Stimulated activated naive CD8-positive, alpha-beta T cell treated with anti-CD3 and anti-CD28 coated beads, Interleukin-15, Interleukin-2, amounts not matched to agents 100 ng/mL and 50 ng/mL, for 24 hours (primary cell): ENCODE measurements around the gene VEPH1.

Experiments
- H3K27ac Mint-ChIP-seq: one replicate; pipeline ENCODE4 v1.8.0; 2021; ENCODE audit warnings: mild to moderate bottlenecking, mixed read lengths
- H3K27me3 Mint-ChIP-seq: one replicate; pipeline ENCODE4 v1.8.0; 2021; ENCODE audit warnings: mixed read lengths
- H3K36me3 Mint-ChIP-seq: one replicate; pipeline ENCODE4 v1.8.0; 2021; ENCODE audit warnings: low read depth, mixed read lengths
- H3K4me1 Mint-ChIP-seq: one replicate; pipeline ENCODE4 v1.8.0; 2021; ENCODE audit warnings: low read depth, mixed read lengths
- H3K4me3 Mint-ChIP-seq: one replicate; pipeline ENCODE4 v1.8.0; 2021; ENCODE audit warnings: mild to moderate bottlenecking, mixed read lengths
- H3K9me3 Mint-ChIP-seq: one replicate; pipeline ENCODE4 v1.8.0; 2021; ENCODE audit warnings: mixed read lengths

VEPH1 gene

DNA sequence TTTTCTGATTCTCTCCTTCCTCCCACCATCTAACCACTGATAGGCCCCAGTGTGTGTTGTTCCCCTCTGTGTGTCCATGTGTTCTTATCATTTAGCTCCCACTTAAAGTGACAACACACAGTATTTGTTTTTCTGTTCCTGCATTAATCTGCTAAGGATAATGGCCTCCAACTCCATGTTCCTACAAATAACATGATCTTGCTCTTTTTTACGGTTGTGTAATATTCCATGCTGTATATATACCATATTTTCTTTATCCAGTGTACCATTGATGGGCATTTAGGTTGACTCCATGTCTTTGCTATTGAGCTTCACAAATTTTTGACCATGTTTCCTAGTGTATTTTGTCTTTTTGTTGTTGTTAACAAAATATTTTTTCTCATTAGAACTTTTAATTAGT, 30.6 kb downstream of the VEPH1 start:
- no peaks in the 10 kb centered on the region for H3K9me3 Mint-ChIP-seq
- H3K4me3 Mint-ChIP-seq, result no peak overlapping the region
- no peaks in the 10 kb centered on the region for H3K4me1 Mint-ChIP-seq
- no peaks in the 10 kb centered on the region for H3K27me3 Mint-ChIP-seq
- no peak overlapping the region for H3K27ac Mint-ChIP-seq
- no peaks in the 10 kb centered on the region for H3K36me3 Mint-ChIP-seq

DNA sequence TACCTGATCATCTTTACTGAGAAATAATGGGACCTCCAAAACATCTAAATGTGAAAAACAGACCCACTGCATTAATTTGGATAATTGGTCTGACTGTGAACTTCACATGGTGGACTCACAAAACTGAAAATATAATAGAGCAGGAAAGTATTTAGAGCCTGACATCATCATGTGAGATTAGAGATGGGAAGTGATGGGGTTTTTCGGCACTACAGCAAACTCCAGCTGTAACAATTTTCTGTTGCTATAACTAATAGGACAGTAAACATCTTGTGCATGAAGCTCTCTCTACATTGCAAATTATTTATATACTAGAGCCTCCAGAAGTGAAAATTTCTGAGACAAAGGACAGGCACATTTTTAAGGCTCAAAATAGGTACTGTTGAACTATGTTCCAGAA, 32.2 kb downstream of the VEPH1 start:
- H3K9me3 Mint-ChIP-seq, result no peaks in the 10 kb centered on the region
- H3K36me3 Mint-ChIP-seq, result no peaks in the 10 kb centered on the region
- no peaks in the 10 kb centered on the region for H3K27me3 Mint-ChIP-seq
- H3K4me1 Mint-ChIP-seq, result no peaks in the 10 kb centered on the region
- no peak overlapping the region for H3K27ac Mint-ChIP-seq
- no peak overlapping the region for H3K4me3 Mint-ChIP-seq

DNA sequence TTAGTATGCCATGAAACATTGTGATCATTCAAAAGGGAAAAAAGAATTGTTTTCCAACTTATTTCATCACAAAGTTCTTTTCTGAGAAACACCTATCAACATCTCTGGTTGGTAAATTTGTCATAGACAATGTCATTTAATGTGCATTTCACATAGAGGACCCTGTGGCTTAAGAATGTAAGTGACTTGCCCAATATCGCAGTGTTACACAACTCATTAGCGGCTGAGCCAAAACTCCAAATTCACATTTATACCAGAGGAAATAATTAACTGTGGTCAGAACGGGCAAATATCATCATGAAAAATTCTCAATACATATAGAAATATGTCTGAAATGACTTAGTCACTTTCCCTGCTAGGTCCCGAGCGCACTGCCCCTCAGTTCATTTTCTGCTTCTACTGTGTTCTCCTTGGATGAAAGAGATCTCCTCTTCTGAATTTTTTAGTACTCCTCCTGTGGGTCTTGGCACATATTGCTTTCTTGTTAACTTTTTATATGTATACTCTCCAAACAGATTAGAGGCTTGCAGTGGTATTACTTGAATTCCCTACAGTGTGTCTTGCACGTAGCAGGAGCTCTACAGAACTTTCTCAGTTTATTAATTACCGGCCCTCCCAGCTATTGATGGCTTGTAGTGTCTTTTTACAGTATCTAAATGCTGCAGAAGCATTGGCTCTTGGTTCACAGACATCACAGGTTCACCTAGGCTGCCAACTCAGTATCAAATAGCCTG, 33.5 kb downstream of the VEPH1 start:
- H3K27me3 Mint-ChIP-seq, result no peaks in the 10 kb centered on the region
- H3K36me3 Mint-ChIP-seq, result no peaks in the 10 kb centered on the region
- H3K4me1 Mint-ChIP-seq, result no peaks in the 10 kb centered on the region
- H3K27ac Mint-ChIP-seq, result no peak overlapping the region
- no peaks in the 10 kb centered on the region for H3K9me3 Mint-ChIP-seq
- H3K4me3 Mint-ChIP-seq, result no peak overlapping the region

GRCh38 chr3:157467200-157467599, 36.0 kb downstream of the VEPH1 start:
- Mint-ChIP-seq H3K27ac (no peak overlapping the region), H3K4me1 (no peaks in the 10 kb centered on the region), H3K4me3 (no peak overlapping the region), H3K36me3 (no peaks in the 10 kb centered on the region), H3K9me3 (no peaks in the 10 kb centered on the region), H3K27me3 (no peaks in the 10 kb centered on the region)

GRCh38 chr3:157465741-157466140, 37.5 kb downstream of the VEPH1 start:
- no peaks in the 10 kb centered on the region for H3K36me3 Mint-ChIP-seq
- H3K4me3 Mint-ChIP-seq, result no peak overlapping the region
- no peak overlapping the region for H3K27ac Mint-ChIP-seq
- H3K4me1 Mint-ChIP-seq, result no peaks in the 10 kb centered on the region
- H3K9me3 Mint-ChIP-seq, result no peaks in the 10 kb centered on the region
- H3K27me3 Mint-ChIP-seq, result peaks cover 5% of the 10 kb centered on the region

- no peaks in the 10 kb centered on the region for H3K4me1 Mint-ChIP-seq
- no peak overlapping the region for H3K27ac Mint-ChIP-seq
Measured at GRCh38 chr3:157464321-157464720, 38.9 kb downstream of the VEPH1 start.

GRCh38 chr3:157463816-157464215, 39.4 kb downstream of the VEPH1 start:
- H3K4me1 Mint-ChIP-seq, result no peaks in the 10 kb centered on the region
- no peaks in the 10 kb centered on the region for H3K36me3 Mint-ChIP-seq
- no peak overlapping the region for H3K4me3 Mint-ChIP-seq
- peaks cover 9% of the 10 kb centered on the region for H3K27me3 Mint-ChIP-seq
- no peaks in the 10 kb centered on the region for H3K9me3 Mint-ChIP-seq
- no peak overlapping the region for H3K27ac Mint-ChIP-seq

More at GRCh38 chr3:157464321-157464720, 38.9 kb downstream of the VEPH1 start:
- H3K36me3 Mint-ChIP-seq, result no peaks in the 10 kb centered on the region
- H3K27me3 Mint-ChIP-seq, result peaks cover 9% of the 10 kb centered on the region
- no peak overlapping the region for H3K4me3 Mint-ChIP-seq
- H3K9me3 Mint-ChIP-seq, result no peaks in the 10 kb centered on the region

DNA sequence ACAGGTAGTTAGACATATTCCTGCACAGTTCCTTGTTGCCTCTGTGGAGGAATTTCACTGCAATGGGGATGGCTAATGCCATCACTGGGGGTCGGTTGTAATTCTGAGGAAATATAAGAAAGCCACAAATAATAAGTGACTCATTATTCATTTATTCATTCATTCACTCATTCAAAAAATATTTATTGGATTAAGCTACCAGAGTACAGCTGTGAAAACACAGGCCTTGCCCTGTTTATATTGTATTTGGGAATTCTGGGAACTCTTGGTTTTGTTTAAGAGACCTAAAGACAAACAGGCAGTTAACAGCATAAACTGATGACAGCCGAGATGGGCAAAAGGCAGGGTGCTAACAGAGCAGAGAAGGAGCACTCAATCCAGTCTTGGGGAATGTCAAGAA, 43.0 kb downstream of the VEPH1 start:
- H3K27me3 Mint-ChIP-seq, result peaks cover 9% of the 10 kb centered on the region
- H3K4me1 Mint-ChIP-seq, result no peaks in the 10 kb centered on the region
- H3K27ac Mint-ChIP-seq, result no peak overlapping the region
- no peaks in the 10 kb centered on the region for H3K36me3 Mint-ChIP-seq
- H3K4me3 Mint-ChIP-seq, result no peak overlapping the region
- H3K9me3 Mint-ChIP-seq, result no peaks in the 10 kb centered on the region

GRCh38 chr3:157459706-157460105, 43.5 kb downstream of the VEPH1 start:
- Mint-ChIP-seq H3K4me1 (no peaks in the 10 kb centered on the region), H3K27ac (no peak overlapping the region), H3K4me3 (no peak overlapping the region), H3K27me3 (peaks cover 9% of the 10 kb centered on the region), H3K9me3 (no peaks in the 10 kb centered on the region), H3K36me3 (no peaks in the 10 kb centered on the region)

DNA sequence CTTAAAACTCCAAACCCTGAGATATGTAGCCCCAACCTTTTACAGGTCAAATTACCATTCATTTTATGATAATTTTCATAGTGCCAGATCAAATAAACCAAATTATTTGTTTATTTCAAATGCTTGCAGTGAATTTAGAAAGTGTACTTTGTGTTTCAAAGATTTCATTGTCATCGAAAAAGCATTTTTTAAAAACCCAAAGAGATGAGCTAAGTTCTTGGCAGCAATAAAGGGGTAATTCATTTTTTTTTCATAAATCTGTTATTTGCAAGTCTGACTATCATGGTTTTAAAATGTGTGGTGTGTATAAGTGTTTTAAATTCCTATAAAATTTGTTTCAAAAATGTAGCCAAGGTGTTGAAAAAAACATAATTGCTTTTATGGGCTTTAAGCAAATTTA, 49.4 kb downstream of the VEPH1 start:
- no peaks in the 10 kb centered on the region for H3K27me3 Mint-ChIP-seq
- H3K27ac Mint-ChIP-seq, result no peak overlapping the region

DNA sequence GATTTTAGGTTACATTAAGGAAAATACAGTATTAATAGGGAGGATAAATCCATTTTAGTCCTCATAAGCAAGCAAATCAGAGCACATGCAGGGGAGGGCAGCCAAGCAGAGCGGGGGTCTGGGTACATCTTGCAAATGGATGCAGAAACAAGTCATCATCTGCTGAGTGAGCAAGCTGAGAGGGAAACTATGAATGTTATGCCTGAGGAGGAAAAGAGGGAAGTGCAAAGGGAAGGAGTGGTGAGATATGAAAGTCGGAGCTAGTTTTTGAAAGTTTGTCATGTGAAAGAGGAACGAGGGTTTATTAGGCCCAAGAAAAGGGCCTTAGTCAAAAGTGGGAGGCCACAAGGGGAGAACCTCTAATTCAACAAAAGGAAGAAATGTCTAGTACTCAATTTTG, 51.1 kb downstream of the VEPH1 start:
- H3K4me1 Mint-ChIP-seq, result no peaks in the 10 kb centered on the region
- H3K4me3 Mint-ChIP-seq, result no peak overlapping the region
- H3K9me3 Mint-ChIP-seq, result no peaks in the 10 kb centered on the region
- H3K27ac Mint-ChIP-seq, result no peak overlapping the region
- no peaks in the 10 kb centered on the region for H3K27me3 Mint-ChIP-seq
- no peaks in the 10 kb centered on the region for H3K36me3 Mint-ChIP-seq

More for the DNA sequence above, 49.4 kb downstream of the VEPH1 start:
- Mint-ChIP-seq H3K4me1 (no peaks in the 10 kb centered on the region), H3K36me3 (no peaks in the 10 kb centered on the region), H3K9me3 (no peaks in the 10 kb centered on the region), H3K4me3 (no peak overlapping the region)

DNA sequence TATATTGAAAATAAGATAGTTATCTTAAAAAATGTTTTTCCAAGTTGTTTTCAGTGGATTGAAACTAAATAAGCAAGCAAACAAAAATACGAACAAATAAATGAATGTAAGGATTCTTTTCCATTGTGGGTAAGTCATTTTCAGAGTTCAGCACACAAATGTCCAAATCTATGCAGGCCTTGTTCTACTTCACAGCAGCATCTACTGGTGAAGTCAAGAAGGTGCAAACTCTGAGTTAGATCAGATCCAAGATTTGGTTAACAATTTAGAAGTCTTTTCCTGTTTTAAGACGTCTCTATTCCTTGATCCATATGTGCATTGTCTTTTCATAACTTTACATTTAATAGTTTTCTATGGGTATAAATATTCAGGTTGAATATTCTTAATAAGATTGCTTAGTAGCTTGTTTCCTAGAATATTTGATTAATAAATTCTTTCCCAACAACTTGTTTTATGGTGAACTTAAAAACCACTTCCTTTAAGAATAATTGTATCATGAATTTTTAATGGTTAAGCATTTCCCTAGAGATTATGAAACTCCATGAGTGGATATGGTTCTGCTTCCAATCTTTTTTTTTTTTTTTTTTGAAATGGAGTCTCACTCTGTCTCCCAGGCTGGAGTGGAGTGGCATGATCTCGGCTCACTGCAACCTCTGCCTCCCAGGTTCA, 56.1 kb downstream of the VEPH1 start:
- no peaks in the 10 kb centered on the region for H3K9me3 Mint-ChIP-seq
- H3K36me3 Mint-ChIP-seq, result no peaks in the 10 kb centered on the region
- H3K27me3 Mint-ChIP-seq, result no peaks in the 10 kb centered on the region
- H3K4me3 Mint-ChIP-seq, result no peak overlapping the region
- H3K27ac Mint-ChIP-seq, result no peak overlapping the region
- H3K4me1 Mint-ChIP-seq, result no peaks in the 10 kb centered on the region

DNA sequence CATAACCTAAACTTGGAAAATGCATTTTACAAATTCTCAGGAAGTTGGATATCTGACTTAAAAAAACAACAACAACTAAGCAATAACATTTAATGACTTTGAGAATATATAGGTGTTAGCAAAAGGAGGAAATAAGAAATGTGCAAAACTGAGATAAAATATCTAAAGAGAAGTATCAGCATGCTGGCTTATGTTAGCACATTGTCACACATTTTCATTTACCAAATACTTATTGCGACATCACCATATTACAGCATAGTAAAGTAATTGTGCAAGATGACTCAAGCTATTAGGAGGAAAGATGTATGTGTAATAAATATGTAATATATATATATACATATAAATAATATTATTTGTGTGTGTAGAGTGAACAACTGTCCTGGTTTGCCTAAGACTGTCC, 57.4 kb downstream of the VEPH1 start:
- Mint-ChIP-seq H3K4me1 (no peaks in the 10 kb centered on the region), H3K27me3 (no peaks in the 10 kb centered on the region), H3K36me3 (no peaks in the 10 kb centered on the region), H3K4me3 (no peak overlapping the region), H3K9me3 (no peaks in the 10 kb centered on the region), H3K27ac (no peak overlapping the region)

DNA sequence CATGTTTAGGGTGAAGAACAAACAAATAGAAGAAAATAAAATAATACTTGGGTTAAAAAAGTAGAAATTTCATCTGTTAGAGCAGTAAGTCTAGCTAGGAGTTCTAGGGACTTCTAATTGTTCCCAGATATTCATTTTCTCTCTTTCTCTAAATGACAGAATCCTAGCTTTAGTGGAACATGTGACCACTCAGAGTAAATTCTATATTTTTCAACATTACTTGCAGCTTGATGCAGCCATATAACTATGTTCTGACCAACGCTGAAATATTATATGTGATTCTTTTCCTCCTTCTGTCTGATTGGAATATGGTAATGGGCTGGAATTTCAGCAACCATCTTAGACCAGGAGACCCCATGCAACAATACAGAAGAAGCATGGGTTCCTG, 58.4 kb downstream of the VEPH1 start:
- Mint-ChIP-seq H3K36me3 (no peaks in the 10 kb centered on the region), H3K9me3 (no peaks in the 10 kb centered on the region), H3K27ac (no peak overlapping the region), H3K27me3 (no peaks in the 10 kb centered on the region), H3K4me1 (no peaks in the 10 kb centered on the region), H3K4me3 (no peak overlapping the region)

- H3K36me3 Mint-ChIP-seq, result no peaks in the 10 kb centered on the region
- no peaks in the 10 kb centered on the region for H3K9me3 Mint-ChIP-seq
- H3K4me1 Mint-ChIP-seq, result no peaks in the 10 kb centered on the region
- peaks cover 4% of the 10 kb centered on the region for H3K27me3 Mint-ChIP-seq
- no peak overlapping the region for H3K27ac Mint-ChIP-seq
- H3K4me3 Mint-ChIP-seq, result no peak overlapping the region
Measured at GRCh38 chr3:157443905-157444796, 59.1 kb downstream of the VEPH1 start.
